Transverse colon (tissue), 3 donors: Measurements from ENCODE around the gene CDCA5.

Experiments
- CTCF ChIP-seq, 5 experiments: fragments of 200-600 bp in 3 of 5; fragments of 450-650 bp in 2 of 5; sonication (generic) in 3 of 5; IDR thresholded peaks; 1 replicate in 2 of 5; 2 replicates in 3 of 5; pipeline ENCODE4 v1.5.1; 2016 to 2017; ENCODE audit warnings: antibody characterized with exemption in 5 of 5, inconsistent platforms in 3 of 5, mild to moderate bottlenecking in 2 of 5, moderate library complexity in 1 of 5
- POLR2A ChIP-seq: fragments of 450-650 bp; IDR thresholded peaks from one replicate; pipeline ENCODE4 v1.6.1; 2016; ENCODE audit warnings: antibody characterized with exemption, mild to moderate bottlenecking, moderate library complexity

GRCh38 chr11:65084598-65085375 lies 947 bp upstream of the CDCA5 start:
- no peak for TF ChIP-seq CTCF (IDR thresholded peaks at IDR 0.05)
- no peak for TF ChIP-seq POLR2A
